ENCODE data around the gene DIS3L2. TPM values are rescaled to one million over a fixed set of nuclear protein-coding genes. Genes with fewer than 3 reads are reported as not detected.

The DIS3L2 gene
- total RNA-seq, 1 donor from 2014 or later = 17.0 TPM

DNA sequence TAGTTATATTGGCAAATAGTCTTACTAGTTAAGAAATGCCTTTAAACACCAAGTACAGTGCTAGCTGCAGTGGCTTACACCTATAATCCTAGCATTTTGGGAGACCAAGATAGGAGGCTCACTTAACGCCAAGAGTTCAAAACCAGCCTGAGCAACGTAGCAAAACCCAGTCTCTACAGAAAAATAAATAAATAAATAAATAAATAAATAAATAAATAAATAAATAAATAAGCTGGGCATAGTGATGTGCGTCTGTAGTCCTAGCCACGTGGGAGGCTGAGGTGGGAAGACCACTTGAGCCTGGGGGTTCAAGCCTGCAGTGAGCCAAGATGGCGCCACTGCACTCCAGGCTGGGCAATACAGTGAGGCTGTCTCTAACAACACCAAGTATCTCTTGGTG, 258.4 kb downstream of the DIS3L2 start:
- no peak overlapping the region for H3K27ac ChIP-seq (replicated peaks)
- intact Hi-C loops (cut with micrococcal nuclease) = no loop called here
- H3K36me3 ChIP-seq = no peaks in the 10 kb centered on the region
- no peaks in the 10 kb centered on the region for H3K9me3 ChIP-seq (replicated peaks)
- H3K27me3 ChIP-seq (ENCODE audit: low read depth) = no peaks in the 10 kb centered on the region
- TF ChIP-seq, protein P1, sequence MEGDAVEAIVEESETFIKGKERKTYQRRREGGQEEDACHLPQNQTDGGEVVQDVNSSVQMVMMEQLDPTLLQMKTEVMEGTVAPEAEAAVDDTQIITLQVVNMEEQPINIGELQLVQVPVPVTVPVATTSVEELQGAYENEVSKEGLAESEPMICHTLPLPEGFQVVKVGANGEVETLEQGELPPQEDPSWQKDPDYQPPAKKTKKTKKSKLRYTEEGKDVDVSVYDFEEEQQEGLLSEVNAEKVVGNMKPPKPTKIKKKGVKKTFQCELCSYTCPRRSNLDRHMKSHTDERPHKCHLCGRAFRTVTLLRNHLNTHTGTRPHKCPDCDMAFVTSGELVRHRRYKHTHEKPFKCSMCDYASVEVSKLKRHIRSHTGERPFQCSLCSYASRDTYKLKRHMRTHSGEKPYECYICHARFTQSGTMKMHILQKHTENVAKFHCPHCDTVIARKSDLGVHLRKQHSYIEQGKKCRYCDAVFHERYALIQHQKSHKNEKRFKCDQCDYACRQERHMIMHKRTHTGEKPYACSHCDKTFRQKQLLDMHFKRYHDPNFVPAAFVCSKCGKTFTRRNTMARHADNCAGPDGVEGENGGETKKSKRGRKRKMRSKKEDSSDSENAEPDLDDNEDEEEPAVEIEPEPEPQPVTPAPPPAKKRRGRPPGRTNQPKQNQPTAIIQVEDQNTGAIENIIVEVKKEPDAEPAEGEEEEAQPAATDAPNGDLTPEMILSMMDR (IDR thresholded peaks at IDR 0.05; ENCODE audit: borderline replicate concordance) = no peak
- no peak overlapping the region for H3K4me3 ChIP-seq
- peaks cover 8% of the 10 kb centered on the region for H3K4me1 ChIP-seq
- no peak for DNase-seq

DNA sequence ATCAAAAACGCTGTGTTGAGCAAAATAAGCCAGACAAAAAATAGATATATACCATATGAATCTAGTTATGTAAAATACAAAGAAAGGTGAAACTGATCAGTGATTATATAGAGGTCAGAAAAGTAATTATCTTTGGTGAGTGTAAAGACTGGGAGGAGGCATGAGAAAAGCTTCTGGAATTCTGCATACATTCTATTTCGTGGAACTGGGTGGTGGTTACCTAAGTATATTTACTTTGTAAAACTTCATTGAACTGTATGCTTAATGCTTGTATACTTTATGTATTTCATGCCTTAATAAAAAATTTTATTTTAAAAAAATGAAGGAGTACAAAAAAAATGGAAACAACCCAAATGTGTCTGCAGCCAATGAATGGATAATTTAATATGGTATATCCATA, 263.9 kb downstream of the DIS3L2 start:
- Histone ChIP-seq H3K4me3 (no peak overlapping the region), H3K36me3 (no peaks in the 10 kb centered on the region), H3K4me1 (peaks cover 21% of the 10 kb centered on the region), H3K9me3 (replicated peaks) (no peaks in the 10 kb centered on the region), H3K27me3 (ENCODE audit: low read depth) (no peaks in the 10 kb centered on the region), H3K27ac (replicated peaks) (no peak overlapping the region)
- DNase-seq = no peak
- intact Hi-C loops (cut with micrococcal nuclease) = no loop called here
- TF ChIP-seq, protein P1 (IDR thresholded peaks at IDR 0.05; ENCODE audit: borderline replicate concordance) = no peak

DNA sequence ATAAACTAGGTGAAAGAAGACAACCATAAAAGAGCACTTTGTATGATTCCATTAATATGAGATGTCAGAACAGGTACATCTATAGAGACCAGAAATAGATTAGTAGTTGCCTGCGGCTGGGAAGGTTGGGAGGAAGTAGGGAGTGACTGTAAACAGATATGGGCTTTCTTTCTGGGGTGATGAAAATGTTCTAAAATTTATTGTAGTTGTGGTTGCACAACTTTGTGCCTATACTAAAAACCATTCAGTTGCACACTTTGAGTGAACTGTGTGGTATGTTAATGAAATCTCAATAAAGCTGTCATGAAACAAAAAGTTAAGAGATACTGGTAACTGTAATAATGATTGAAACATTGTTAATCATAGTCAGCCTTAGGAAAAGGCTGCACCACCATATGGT, 264.4 kb downstream of the DIS3L2 start:
- TF ChIP-seq, protein P1 (IDR thresholded peaks at IDR 0.05; ENCODE audit: borderline replicate concordance) = no peak
- intact Hi-C loops (cut with micrococcal nuclease) = no loop called here
- DNase-seq = no peak
- Histone ChIP-seq H3K9me3 (replicated peaks) (no peaks in the 10 kb centered on the region), H3K27me3 (ENCODE audit: low read depth) (no peaks in the 10 kb centered on the region), H3K36me3 (no peaks in the 10 kb centered on the region), H3K27ac (replicated peaks) (no peak overlapping the region), H3K4me3 (no peak overlapping the region), H3K4me1 (peaks cover 21% of the 10 kb centered on the region)

DNA sequence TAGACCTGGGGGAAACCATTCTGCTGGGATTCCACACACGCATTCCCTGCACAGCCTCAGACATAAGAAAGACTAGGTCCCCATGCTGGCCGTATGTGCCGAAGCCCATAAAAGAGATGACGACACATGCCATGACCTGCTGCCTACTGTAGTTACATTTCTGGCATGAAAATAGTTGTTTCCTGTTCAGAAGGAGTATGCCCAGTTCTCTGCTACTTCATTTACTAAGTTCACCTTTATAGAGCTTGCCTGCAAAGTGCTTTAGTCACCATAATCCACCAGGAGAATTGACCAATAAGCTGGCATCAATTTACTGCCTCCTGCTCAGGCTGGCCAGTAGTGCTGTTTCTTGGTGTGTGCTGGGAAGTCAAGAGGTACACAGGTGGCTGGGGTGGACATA, 266.8 kb downstream of the DIS3L2 start:
- intact Hi-C loops (cut with micrococcal nuclease) = no loop called here
- H3K27ac ChIP-seq (replicated peaks) = no peak overlapping the region
- peaks cover 21% of the 10 kb centered on the region for H3K4me1 ChIP-seq
- H3K9me3 ChIP-seq (replicated peaks) = no peaks in the 10 kb centered on the region
- H3K27me3 ChIP-seq (ENCODE audit: low read depth) = no peaks in the 10 kb centered on the region
- TF ChIP-seq, protein P1 (IDR thresholded peaks at IDR 0.05; ENCODE audit: borderline replicate concordance) = no peak
- H3K36me3 ChIP-seq = no peaks in the 10 kb centered on the region
- no peak for DNase-seq
- no peak overlapping the region for H3K4me3 ChIP-seq

DNA sequence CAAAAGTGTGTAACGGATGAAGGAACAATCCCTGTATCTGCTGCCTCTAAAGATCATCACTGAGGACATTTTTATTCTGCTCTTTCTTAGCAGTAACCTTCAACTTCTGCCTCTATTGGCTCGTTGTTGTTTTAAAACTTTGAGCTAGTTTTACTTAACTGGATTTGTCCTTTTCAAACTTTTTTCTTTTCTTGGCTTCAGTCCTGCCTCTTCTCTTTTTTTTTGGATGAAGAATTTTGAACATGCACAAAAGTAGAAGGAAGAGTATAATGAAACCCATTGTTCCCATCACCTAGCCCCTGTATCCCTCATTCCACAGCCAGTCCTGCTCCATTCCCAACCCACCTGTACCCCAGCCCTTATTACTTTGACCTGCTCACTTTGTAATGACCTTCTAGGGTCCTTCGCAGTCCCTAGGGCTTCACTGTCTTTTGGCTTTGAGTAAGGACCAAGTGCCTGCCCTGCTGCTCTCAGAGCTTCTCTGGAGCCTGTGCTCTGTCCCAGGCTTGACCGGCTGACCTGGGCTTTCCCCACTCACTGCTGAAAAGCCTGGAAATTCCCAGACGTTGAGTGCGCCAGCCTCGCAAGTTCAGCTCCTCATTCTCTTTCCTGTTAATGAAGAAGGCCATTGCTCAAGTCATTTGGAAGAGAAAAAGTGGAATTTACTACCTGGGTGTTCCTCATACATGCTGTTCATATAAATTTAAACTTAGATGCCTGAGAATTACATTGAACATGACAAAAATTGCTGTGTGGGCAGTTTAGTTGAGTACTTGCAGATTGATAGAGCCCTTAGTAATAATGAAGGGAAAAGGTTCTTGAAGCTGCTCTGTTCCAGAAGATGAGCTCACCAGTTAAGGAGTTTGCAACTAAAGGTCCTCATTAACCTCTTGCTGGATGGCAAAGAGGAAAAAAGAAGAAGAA, 267.7 kb downstream of the DIS3L2 start:
- peak; percentile 30 for DNase-seq
- H3K4me3 ChIP-seq = no peak overlapping the region
- TF ChIP-seq, protein P1 (IDR thresholded peaks at IDR 0.05; ENCODE audit: borderline replicate concordance) = no peak
- no peak overlapping the region for H3K27ac ChIP-seq (replicated peaks)
- H3K4me1 ChIP-seq = peaks cover 21% of the 10 kb centered on the region
- H3K27me3 ChIP-seq (ENCODE audit: low read depth) = no peaks in the 10 kb centered on the region
- H3K36me3 ChIP-seq = no peaks in the 10 kb centered on the region
- intact Hi-C loops (cut with micrococcal nuclease) = no loop called here
- no peaks in the 10 kb centered on the region for H3K9me3 ChIP-seq (replicated peaks)

All from left ventricle myocardium inferior (tissue), 1 donor.